GM18526 (cell line): ENCODE results near the gene SLC25A6.

Experiments used
- POLR2A ChIP-seq: IDR thresholded peaks from 3 replicates; pipeline ENCODE4 v1.6.1; 2011; ENCODE audit not compliant: insufficient read length; ENCODE audit errors: extremely low read depth

SLC25A6 gene

GRCh38 chrX:1386338-1387127, 5.4 kb downstream of the SLC25A6 start:
- no peak for TF ChIP-seq POLR2A

- peak; percentile 17 for TF ChIP-seq POLR2A
These were observed 6.4 kb downstream of the SLC25A6 start for GRCh38 chrX:1385253-1386223.

- peak; percentile 34 for TF ChIP-seq POLR2A
These were observed 7.2 kb downstream of the SLC25A6 start for GRCh38 chrX:1384658-1385252.

DNA sequence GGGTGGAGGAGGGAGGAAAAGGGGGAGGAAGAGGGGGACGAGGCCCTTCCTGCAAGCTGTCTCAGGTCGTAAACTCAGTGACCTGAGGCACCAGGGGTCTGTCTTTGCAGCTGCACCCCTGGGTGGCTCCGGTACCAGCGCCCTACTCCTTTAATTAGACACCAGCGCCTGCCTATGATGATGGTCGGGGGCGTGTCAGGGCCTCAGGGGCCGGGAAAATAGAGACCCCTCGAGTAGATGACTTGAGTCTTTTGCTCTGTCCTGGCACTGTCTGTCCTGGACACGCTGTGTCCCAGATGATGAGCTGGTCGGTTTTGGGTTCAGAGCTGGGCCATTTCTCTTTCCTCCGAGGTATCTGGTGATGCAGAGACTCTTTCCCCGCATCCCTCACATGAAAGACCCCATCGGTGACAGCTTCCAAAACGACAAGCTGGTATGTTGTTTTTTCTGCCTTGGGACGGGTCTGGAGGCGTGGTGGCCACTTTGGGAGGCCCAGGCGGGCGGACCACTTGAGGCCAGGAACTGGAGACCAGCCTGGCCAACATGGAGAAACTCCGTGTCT, 11.2 kb downstream of the SLC25A6 start:
- TF ChIP-seq POLR2A: no peak

- no peak for TF ChIP-seq POLR2A
These were observed 13.6 kb downstream of the SLC25A6 start for GRCh38 chrX:1378306-1378759.

- no peak for TF ChIP-seq POLR2A
These were observed 23.6 kb downstream of the SLC25A6 start for GRCh38 chrX:1368385-1368698.

DNA sequence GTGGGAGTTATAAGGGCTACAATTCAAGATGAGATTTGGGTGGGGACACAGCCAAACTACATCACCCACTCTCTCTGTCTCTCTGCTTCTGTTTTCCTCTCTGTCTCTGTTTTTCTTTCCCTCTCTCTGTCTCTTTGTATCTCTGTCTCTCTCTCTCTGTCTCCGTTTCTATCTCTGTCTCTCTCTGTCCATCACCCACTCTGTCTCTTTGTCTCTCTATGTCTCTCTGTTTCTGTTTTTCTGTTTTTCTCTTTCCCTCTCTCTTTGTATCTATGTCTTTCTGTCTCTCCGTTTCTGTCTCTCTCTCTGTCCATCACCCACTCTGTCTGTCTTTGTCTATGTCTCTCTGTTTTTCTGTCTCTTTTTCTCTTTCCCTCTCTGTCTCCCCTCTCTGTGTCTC, 30.0 kb downstream of the SLC25A6 start:
- TF ChIP-seq POLR2A: no peak

DNA sequence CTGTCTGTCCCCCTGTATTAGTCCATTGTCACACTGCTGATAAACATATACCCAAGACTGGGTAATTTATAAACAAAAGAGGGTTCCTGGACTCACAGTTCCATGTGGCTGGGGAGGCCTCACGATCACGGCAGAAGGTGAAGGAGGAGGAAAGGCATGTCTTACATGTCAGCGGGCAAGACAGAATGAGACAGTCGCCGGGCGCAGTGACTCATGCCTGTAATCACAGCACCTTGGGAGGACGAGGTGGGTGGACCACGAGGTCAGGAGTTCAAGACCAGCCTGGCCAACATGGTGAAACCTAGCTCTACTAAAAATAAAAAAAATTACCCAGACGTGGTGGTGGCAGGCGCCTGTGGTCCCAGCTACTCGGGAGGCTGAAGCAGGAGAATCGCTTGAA, 30.6 kb downstream of the SLC25A6 start:
- TF ChIP-seq POLR2A: no peak

- no peak for TF ChIP-seq POLR2A
These were observed 31.7 kb downstream of the SLC25A6 start for GRCh38 chrX:1360171-1360570.

- no peak for TF ChIP-seq POLR2A
These were observed 32.4 kb downstream of the SLC25A6 start for GRCh38 chrX:1359477-1359873.

DNA sequence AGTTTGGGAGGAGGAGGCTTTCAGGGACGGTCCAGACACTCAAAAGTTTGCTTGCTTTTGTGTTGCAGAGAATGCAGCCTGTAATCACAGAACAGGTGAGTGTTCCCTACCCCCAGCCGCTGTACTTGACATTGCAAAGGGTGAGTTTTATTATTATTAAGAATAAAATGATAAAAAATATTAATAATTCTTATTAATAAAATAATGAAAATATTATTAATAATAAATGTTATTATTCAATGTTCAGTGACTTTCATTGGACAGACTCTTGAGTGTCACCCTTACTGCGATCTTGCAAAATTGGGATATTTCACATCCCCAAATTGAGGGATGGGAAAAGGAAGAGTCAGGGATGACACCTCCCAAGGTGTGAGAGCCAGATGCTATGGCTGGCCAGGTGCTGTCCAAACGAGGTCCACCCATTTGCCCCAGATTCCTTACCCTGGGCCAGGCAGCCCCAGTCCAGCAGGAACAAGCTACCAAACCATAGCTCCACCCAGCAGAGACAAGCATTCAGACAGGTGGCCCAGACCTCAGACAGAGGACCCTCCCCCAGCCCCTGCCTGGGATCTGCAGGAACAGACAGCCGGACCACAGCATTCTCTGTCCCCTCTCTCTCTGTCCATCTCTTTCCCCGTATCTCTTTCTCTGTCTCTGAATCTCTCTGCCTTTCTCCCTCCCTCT, 33.0 kb downstream of the SLC25A6 start:
- no peak for TF ChIP-seq POLR2A

DNA sequence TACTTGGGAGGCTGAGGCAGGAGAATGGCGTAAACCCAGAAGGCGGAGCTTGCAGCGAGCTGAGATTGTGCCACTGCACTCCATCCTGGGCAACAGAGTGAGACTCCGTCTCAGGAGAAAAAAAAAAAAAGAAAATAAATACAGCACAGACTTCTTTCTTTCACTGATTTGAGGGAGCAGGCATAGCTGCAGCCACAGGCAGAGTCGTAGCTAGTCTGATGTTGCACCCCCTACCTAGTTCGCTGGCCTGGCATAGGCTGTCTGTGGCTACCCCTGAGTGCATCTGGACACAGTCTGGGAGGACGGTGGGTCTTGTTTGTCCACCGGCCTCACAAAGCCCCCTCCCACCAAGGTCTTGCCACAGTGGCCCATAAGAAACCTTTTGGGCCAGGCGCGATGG, 33.9 kb downstream of the SLC25A6 start:
- TF ChIP-seq POLR2A: no peak

DNA sequence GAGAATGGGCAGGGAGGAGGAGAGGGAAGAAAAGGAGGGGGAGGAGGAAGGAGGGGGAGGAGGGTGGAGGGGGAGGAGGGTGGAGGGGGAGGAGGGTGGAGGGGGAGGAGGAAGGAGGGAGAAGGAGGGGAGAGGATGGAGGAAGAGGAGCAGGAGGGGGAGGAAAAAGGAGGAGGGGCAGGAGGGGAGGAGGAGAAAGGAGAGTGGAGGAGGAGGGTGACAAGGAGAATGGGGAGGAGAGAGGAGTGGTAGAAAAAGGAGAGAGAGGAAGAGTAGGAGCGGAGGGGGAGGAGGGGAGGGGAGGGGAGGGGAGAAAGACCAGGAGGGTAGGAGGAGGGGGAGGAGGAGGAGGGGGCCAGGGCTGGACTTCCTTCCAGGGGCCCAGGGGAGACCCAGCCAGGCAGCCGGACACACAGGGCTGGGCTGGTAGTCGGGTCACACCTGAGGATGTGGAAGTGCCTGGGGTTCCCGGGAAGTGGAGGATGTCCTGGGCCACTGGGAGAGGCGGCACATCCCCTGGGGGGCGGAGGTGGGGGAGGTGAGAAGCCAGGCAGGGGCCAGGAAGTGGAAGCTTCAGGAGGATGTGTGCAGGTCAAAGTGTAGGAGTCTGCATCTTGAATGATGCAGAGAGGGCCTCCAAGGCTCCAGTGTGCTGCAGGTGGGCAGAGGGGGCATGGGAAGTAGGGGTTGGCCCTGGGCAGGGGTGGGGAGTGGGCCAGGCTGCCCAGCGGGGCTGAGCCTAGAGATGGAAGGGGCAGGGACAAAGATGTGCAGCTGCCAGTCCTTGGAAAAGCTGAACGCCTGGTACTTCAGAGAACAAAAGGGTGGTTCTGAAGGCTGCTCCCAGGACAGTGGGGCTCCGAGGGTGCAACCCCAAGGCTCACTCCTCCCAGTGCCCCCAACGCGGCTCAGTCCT, 36.5 kb downstream of the SLC25A6 start:
- TF ChIP-seq POLR2A: no peak
